NB4 (cell line): Measurements from ENCODE around the gene PLAGL2.
"Not testable (repeated sequence)": the region's sequence is repeated elsewhere in the genome, so short reads cannot be mapped to it uniquely, and the experiment has no call there.

Experiments
- MYC ChIP-seq: IDR thresholded peaks from 2 replicates; pipeline ENCODE4 v1.6.1; 2011; ENCODE audit warnings: low read depth, low read length
- POLR2A ChIP-seq: IDR thresholded peaks from 2 replicates; pipeline ENCODE4 v1.6.1; 2011; ENCODE audit warnings: mild to moderate bottlenecking; ENCODE audit not compliant: insufficient read length; ENCODE audit errors: extremely low read depth
- TF ChIP-seq, protein P1 (sequence below): IDR thresholded peaks from 2 replicates; pipeline ENCODE4 v1.6.1; 2011; ENCODE audit warnings: low read depth, low read length
- TF ChIP-seq, protein P2 (sequence below): IDR thresholded peaks from one replicate; pipeline ENCODE4 v1.5.1; 2012; ENCODE audit warnings: low read depth, low read length

DNA sequence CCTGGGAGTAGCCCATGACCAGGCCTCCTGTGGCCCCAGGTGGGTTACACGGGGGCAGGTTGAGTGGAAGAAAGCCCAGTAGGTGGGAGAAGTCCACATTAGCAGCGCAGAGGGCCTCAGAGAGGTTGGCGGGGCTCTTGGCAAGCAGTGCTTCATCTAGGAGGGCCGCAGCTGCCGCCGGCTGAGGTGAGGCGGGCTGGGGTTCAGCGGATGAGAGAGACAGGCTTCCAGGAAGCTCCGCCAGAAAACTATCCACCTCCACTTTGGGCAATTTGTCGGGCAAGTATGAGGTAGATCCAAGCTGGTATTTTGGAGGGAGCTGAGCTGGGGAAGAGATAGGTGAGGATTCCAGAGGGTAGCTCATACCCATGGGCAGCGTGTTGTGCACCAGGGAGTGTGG lies 10.9 kb downstream of the PLAGL2 start:
- TF ChIP-seq, protein P1, sequence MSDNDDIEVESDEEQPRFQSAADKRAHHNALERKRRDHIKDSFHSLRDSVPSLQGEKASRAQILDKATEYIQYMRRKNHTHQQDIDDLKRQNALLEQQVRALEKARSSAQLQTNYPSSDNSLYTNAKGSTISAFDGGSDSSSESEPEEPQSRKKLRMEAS: not testable (repeated sequence)
- TF ChIP-seq, protein P2, sequence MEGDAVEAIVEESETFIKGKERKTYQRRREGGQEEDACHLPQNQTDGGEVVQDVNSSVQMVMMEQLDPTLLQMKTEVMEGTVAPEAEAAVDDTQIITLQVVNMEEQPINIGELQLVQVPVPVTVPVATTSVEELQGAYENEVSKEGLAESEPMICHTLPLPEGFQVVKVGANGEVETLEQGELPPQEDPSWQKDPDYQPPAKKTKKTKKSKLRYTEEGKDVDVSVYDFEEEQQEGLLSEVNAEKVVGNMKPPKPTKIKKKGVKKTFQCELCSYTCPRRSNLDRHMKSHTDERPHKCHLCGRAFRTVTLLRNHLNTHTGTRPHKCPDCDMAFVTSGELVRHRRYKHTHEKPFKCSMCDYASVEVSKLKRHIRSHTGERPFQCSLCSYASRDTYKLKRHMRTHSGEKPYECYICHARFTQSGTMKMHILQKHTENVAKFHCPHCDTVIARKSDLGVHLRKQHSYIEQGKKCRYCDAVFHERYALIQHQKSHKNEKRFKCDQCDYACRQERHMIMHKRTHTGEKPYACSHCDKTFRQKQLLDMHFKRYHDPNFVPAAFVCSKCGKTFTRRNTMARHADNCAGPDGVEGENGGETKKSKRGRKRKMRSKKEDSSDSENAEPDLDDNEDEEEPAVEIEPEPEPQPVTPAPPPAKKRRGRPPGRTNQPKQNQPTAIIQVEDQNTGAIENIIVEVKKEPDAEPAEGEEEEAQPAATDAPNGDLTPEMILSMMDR: not testable (repeated sequence)
- TF ChIP-seq POLR2A, MYC: not testable (repeated sequence)
